GM11168 (cell line): ENCODE results near the gene TBC1D30.
"Not testable (repeated sequence)": the region's sequence is repeated elsewhere in the genome, so short reads cannot be mapped to it uniquely, and the experiment has no call there.

Source experiments
- in situ Hi-C: fragments of 300-500 bp; cut with MboI; formaldehyde crosslinking; loops from one replicate; pipeline ENCODE4 v1.12.0; 2022; ENCODE audit warnings: low sequenced_read_pairs; ENCODE audit not compliant: unreplicated experiment

Gene TBC1D30, protein sequence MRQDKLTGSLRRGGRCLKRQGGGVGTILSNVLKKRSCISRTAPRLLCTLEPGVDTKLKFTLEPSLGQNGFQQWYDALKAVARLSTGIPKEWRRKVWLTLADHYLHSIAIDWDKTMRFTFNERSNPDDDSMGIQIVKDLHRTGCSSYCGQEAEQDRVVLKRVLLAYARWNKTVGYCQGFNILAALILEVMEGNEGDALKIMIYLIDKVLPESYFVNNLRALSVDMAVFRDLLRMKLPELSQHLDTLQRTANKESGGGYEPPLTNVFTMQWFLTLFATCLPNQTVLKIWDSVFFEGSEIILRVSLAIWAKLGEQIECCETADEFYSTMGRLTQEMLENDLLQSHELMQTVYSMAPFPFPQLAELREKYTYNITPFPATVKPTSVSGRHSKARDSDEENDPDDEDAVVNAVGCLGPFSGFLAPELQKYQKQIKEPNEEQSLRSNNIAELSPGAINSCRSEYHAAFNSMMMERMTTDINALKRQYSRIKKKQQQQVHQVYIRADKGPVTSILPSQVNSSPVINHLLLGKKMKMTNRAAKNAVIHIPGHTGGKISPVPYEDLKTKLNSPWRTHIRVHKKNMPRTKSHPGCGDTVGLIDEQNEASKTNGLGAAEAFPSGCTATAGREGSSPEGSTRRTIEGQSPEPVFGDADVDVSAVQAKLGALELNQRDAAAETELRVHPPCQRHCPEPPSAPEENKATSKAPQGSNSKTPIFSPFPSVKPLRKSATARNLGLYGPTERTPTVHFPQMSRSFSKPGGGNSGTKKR

DNA sequence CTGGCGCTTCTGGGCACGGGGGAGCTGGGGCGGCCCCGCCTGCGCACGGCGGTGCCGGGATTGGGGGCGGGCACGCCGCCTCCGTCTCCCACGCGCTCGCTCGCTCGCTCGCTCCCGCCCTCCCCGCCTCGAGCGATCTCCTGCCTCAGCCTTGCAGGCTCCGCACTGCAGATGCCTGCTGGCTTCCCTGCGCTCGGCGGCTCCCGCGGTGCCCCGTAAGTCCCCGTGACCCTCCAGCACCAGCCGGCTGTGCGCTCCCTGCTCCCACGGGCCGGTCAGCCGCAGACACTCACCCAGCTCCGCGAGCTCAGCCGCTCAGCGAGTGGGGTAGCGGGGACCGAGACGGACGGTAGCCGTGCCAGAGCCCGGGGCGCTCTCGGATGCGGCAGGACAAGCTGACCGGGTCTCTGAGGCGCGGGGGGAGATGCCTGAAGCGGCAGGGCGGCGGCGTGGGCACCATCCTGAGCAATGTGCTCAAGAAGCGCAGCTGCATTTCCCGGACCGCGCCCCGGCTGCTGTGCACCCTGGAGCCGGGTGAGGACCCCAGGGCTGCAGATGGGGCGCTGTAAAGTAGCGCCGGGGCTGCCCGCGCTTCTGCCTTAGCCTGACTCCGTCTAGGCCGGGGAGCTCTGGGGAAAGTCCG, at the start of gene TBC1D30:
Gene TBC1D30, plus strand, starts transcription at position 148 of the 643 bp plus-strand sequence. Its CDS starts 233 bp downstream, at position 381.
- in situ Hi-C loops = no loop called here

DNA sequence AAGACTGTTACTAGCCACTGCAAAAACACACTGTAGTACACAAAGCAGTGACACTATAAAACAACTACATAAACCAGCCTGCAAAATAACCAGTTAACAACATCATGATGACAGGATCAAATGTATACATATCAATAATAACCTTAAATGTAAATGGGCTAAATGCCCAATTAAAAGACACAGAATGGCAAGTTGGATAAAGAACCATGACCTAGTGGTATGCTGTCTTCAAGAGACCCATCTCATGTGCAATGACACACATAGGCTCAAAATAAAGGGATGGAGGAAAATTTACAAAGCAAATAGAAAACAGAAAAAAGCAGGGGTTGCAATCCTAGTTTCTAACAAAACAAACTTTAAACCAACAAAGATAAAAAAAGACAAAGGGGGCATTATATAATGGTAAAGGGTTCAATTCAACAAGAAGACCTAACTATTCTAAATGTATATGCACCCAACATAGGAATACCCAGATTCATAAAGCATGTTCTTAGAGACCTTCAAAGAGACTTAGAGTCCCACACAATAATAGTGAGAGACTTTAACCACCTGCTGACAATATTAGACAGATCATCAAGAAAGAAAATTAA, 49.2 kb upstream of the TBC1D30 start:
- in situ Hi-C loops = not testable (repeated sequence)

- in situ Hi-C loops = no loop called here
Observed at GRCh38 chr12:64779354-64779974, 45.0 kb upstream of the TBC1D30 start.

DNA sequence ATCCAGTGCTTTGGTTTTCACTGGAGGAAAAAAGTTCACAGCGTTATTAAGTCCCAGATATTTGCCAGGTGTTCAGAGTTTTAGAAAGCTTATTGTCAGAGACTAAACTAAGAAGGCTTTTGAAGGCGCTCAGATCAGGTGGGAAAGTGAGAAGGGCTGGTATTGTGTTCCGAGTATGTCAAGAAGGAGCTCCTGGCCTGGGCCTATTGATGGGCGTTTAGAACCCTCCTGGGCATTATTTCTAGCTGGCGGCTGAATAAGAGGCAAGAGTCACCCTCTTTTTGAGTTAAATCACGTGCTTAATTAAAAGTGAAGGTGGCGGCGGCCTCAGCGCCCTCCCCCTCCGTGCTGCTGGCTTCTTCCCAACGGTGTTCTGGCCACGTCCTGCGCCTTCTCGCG, 44.3 kb upstream of the TBC1D30 start:
- in situ Hi-C loops = no loop called here

- in situ Hi-C loops = no loop called here
Observed at GRCh38 chr12:64780531-64781279, 43.7 kb upstream of the TBC1D30 start.

DNA sequence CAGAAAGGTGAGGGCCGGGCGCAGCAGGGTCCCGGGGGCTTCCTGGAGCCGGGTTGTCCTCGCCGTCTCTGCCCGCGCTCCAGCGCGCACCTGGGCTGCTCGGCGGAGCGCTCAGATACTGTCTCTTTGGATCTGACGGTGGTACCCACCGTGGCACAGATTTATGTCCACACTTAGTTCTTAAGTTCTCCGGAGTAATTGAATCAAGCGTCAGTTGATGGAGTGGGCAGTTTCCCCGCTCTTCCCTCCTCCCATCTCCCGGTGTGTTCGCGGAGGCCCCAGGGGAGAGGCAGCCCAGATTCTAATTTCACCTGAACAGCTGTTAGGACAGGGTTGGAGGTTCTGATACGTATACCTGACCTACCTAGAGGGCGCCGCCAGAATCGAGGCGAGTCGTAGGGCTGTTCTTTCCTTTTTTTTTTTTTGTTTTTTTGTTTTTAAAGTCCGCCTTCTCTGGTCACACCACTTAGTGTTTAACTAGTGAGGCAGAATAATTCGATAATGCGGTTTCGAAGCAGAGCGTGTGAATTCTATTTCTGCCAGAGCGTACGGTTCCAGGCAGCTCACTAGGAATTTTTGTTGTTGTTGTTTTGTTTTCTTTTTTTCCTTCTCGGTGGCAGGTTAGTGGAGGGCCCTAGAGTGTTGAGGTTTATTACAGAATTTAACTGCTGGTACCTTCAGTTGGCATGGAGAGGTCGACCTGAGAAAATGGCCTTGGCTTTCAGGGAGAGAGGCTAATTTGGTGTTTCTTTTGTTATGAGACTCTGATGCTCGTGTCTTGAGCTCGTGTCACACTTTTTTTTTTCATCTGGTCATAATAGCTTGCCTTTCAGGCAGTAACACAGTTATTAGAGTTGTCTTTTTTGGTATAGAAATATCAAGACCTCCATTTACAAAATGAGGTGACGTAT, 42.9 kb upstream of the TBC1D30 start:
- in situ Hi-C loops = no loop called here

GRCh38 chr12:64782191-64782876, 42.1 kb upstream of the TBC1D30 start:
- in situ Hi-C loops = no loop called here

- in situ Hi-C loops = no loop called here
Observed at GRCh38 chr12:64785838-64786237, 38.6 kb upstream of the TBC1D30 start.

- in situ Hi-C loops = no loop called here
Observed at GRCh38 chr12:64790166-64790565, 34.3 kb upstream of the TBC1D30 start.

GRCh38 chr12:64791036-64791435, 33.4 kb upstream of the TBC1D30 start:
- in situ Hi-C loops = no loop called here

DNA sequence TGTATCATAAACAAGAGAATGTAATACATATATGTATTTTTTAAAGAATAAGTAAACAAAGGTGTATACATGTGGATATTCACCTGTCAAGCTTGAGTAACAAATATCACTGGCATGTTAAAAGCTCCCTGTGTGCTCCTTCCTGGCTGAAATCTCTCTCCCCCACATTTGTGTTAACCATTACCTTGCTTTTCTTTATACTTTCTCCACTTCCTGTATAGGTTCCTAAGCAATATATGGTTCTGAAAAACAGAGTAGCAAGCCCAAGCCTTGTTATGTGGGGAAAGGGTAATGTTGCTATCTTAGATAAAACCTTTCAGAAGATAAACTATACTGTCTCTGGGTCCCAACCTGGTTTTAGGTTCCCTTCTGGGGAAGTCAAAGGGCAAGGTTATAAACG, 32.3 kb upstream of the TBC1D30 start:
- in situ Hi-C loops = no loop called here

GRCh38 chr12:64793610-64794009, 30.8 kb upstream of the TBC1D30 start:
- in situ Hi-C loops = no loop called here

- in situ Hi-C loops = no loop called here
Observed at GRCh38 chr12:64794305-64794704, 30.1 kb upstream of the TBC1D30 start.

- in situ Hi-C loops = loop anchor here (5.0 kb wide), 1 partner anchor 306 kb away; no protein-coding TSS in a partner anchor
Observed at GRCh38 chr12:64796205-64796845, 28.1 kb upstream of the TBC1D30 start.

DNA sequence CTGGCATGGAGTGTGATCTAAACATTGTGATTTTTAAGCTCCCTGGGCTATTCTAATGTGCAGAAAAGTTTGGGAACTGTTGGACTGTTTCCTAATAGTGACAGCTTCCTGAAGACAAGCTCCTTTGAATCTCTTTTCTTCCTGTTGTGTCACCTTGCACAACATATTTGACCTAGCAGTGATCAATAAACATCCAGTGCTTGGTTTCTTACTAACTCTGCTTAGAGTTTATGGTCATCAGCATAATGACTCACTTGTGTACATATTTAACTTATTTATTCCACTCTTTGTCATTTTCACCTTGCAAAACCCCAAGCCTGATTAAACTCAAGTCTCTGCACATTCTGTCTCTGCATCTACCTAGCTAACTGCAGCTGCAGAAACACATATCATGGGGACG, 27.3 kb upstream of the TBC1D30 start:
- in situ Hi-C loops = loop anchor here (5.0 kb wide), 1 partner anchor 305 kb away; no protein-coding TSS in a partner anchor

DNA sequence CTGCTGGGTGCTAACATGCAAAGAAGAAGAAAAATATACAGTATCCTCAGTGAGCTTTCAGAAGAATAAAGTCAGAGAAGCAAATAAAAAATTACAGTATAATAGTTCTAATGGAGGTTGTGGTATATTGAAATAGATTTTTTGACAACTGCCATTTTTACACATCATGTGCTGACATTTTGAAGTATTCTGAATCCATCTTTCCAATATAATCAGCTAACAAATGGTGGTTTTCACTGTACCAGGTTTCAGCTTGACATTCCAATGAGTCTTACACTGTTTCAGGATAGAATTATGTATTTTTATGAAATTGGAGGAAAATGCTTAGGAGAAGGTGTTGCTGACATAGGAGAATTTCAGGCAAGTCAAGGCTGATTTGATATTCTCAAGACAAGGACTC, 26.3 kb upstream of the TBC1D30 start:
- in situ Hi-C loops = loop anchor here (5.0 kb wide), 1 partner anchor 304 kb away; no protein-coding TSS in a partner anchor

- in situ Hi-C loops = loop anchor here (10.0 kb wide), 1 partner anchor 84 kb away; no protein-coding TSS in a partner anchor
Observed at GRCh38 chr12:64800640-64801039, 23.8 kb upstream of the TBC1D30 start.
